Keratinocyte (primary cell): ENCODE measurements around the gene CTRB2. TPM values are rescaled to one million over a fixed set of nuclear protein-coding genes. Genes with fewer than 3 reads are reported as not detected.

Experiments used
- DNase-seq: peaks from one replicate; pipeline ENCODE4 v3.0.0-alpha.2; 2011; ENCODE audit warnings: low read depth, missing footprints, low spot score
- FAIRE-seq: peaks from 2 replicates; lab custom pipeline; 2011; peaks lifted over from hg19 to GRCh38; lab: Jason Lieb, UNC
- H2AFZ ChIP-seq: 2 replicates; pipeline ENCODE4 v1.6.0; 2012; ENCODE audit warnings: low read length, control low read depth, inconsistent platforms; ENCODE audit not compliant: control insufficient read depth
- H3K27ac ChIP-seq: 2 replicates; pipeline ENCODE4 v1.5.1; 2011; ENCODE audit warnings: low read length; ENCODE audit not compliant: control insufficient read depth, insufficient read depth
- H3K27me3 ChIP-seq: 3 replicates; pipeline ENCODE4 v1.6.0; 2011; ENCODE audit warnings: low read length; ENCODE audit not compliant: control insufficient read depth, insufficient read depth; ENCODE audit errors: extremely low read depth
- H3K36me3 ChIP-seq, 2 experiments: 2 replicates in 1 of 2; 3 replicates in 1 of 2; pipeline ENCODE4 v1.5.1; 2011; ENCODE audit warnings: low read length in 2 of 2, mild to moderate bottlenecking in 1 of 2; ENCODE audit not compliant: control insufficient read depth in 2 of 2, insufficient read depth in 2 of 2; ENCODE audit errors: extremely low read depth in 1 of 2
- H3K4me1 ChIP-seq: 3 replicates; pipeline ENCODE4 v1.5.1; 2011; ENCODE audit warnings: low read length; ENCODE audit not compliant: control insufficient read depth, insufficient read depth; ENCODE audit errors: extremely low read depth
- H3K4me2 ChIP-seq: 3 replicates; pipeline ENCODE4 v1.6.0; 2011; ENCODE audit warnings: low read depth, low read length; ENCODE audit not compliant: control insufficient read depth, insufficient read depth; ENCODE audit errors: extremely low read depth
- H3K4me3 ChIP-seq, 3 experiments: fragments of 200-600 bp in 1 of 3; sonication (generic) in 1 of 3; 2 replicates in 2 of 3; 3 replicates in 1 of 3; pipeline ENCODE4 v1.5.1; 2011 to 2016; ENCODE audit warnings: low read length in 3 of 3, mild to moderate bottlenecking in 3 of 3, control low read depth in 2 of 3, inconsistent platforms in 1 of 3, low read depth in 1 of 3, mixed read lengths in 1 of 3, mixed run types in 1 of 3, moderate library complexity in 1 of 3; ENCODE audit not compliant: control insufficient read depth in 2 of 3, insufficient read depth in 2 of 3; ENCODE audit errors: extremely low read depth in 1 of 3
- H3K79me2 ChIP-seq: 2 replicates; pipeline ENCODE4 v1.6.0; 2012; ENCODE audit warnings: low read length; ENCODE audit not compliant: control insufficient read depth, insufficient read depth
- H3K9ac ChIP-seq: 3 replicates; pipeline ENCODE4 v1.6.0; 2011; ENCODE audit warnings: low read length; ENCODE audit not compliant: control insufficient read depth, insufficient read depth; ENCODE audit errors: extremely low read depth
- H3K9me1 ChIP-seq: 3 replicates; pipeline ENCODE4 v1.6.0; 2011; ENCODE audit warnings: low read length; ENCODE audit not compliant: control insufficient read depth, insufficient read depth; ENCODE audit errors: extremely low read depth
- H3K9me3 ChIP-seq: 2 replicates; pipeline ENCODE4 v1.5.1; 2012; ENCODE audit warnings: low read depth, low read length; ENCODE audit not compliant: control insufficient read depth
- H4K20me1 ChIP-seq: 3 replicates; pipeline ENCODE4 v1.6.0; 2011; ENCODE audit warnings: low read length; ENCODE audit not compliant: control insufficient read depth, insufficient read depth; ENCODE audit errors: extremely low read depth
- EZH2 ChIP-seq: IDR thresholded peaks from one replicate; pipeline ENCODE4 v1.6.1; 2012; ENCODE audit warnings: inconsistent platforms, mild to moderate bottlenecking, low read length, moderate library complexity
- dilution Hi-C: fragments of 300-500 bp; cut with MboI; formaldehyde crosslinking; loops from one replicate; pipeline ENCODE4 v1.7.0; 2020; ENCODE audit warnings: low sequenced_read_pairs; ENCODE audit not compliant: extremely low pct_ligation_motif_present
- polyA plus RNA-seq, 5 experiments: library from polyadenylated mRNA; depleted of rRNA in 3 of 5; stranded (reverse) in 3 of 5; stranded (forward) in 1 of 5; unstranded in 1 of 5; fragments of >200 nt; gene quantifications; 1 replicate in 1 of 5; 2 replicates in 3 of 5; 3 replicates in 1 of 5; pipeline versions ENCODE4 v1.2.1 to v1.2.3, GENCODE V29; 2011 to 2012; ENCODE audit warnings: missing spikeins in 2 of 5, low read depth in 1 of 5, low replicate concordance in 1 of 5
- TF ChIP-seq, protein P1 (sequence below), 3 experiments: IDR thresholded peaks in 1 of 3; conservative IDR thresholded peaks in 1 of 3; optimal IDR thresholded peaks in 1 of 3; 2 replicates in 2 of 3; 3 replicates in 1 of 3; pipeline versions ENCODE3 to v1.5.1; 2011; ENCODE audit warnings: low read length in 3 of 3, mild to moderate bottlenecking in 3 of 3, moderate library complexity in 2 of 3, control low read depth in 1 of 3, inconsistent platforms in 1 of 3; ENCODE audit not compliant: insufficient read depth in 2 of 3; ENCODE audit errors: extremely low read depth in 1 of 3

CTRB2 gene
- polyA plus RNA-seq, 1 donor (not counting 4 experiments of a cell fraction or from before 2014, with no cell fraction given): not detected

DNA sequence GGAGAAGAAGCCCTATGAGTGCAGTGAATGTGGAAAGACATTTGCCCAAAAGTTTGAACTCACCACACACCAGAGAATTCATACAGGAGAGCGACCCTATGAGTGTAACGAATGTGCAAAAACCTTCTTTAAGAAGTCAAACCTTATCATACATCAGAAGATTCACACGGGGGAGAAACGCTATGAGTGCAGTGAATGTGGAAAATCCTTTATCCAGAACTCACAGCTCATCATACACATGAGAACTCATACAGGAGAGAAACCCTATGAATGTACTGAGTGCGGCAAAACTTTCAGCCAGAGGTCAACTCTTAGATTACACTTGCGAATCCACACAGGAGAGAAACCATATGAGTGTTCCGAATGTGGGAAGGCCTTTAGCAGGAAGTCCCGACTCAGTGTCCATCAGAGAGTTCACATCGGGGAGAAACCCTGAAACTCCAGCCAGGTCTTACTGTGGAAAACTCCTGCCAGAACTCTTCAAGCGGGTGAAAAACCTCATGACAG, 37.0 kb downstream of the CTRB2 start:
- TF ChIP-seq, protein P1, sequence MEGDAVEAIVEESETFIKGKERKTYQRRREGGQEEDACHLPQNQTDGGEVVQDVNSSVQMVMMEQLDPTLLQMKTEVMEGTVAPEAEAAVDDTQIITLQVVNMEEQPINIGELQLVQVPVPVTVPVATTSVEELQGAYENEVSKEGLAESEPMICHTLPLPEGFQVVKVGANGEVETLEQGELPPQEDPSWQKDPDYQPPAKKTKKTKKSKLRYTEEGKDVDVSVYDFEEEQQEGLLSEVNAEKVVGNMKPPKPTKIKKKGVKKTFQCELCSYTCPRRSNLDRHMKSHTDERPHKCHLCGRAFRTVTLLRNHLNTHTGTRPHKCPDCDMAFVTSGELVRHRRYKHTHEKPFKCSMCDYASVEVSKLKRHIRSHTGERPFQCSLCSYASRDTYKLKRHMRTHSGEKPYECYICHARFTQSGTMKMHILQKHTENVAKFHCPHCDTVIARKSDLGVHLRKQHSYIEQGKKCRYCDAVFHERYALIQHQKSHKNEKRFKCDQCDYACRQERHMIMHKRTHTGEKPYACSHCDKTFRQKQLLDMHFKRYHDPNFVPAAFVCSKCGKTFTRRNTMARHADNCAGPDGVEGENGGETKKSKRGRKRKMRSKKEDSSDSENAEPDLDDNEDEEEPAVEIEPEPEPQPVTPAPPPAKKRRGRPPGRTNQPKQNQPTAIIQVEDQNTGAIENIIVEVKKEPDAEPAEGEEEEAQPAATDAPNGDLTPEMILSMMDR (optimal IDR thresholded peaks at IDR 0.05 in 1 of 3, IDR thresholded peaks at IDR 0.05 in 1 of 3, conservative IDR thresholded peaks at IDR 0.05 in 1 of 3; ENCODE audit: extremely low read depth in 1 of 3, insufficient read depth in 2 of 3, low read length in 3 of 3): no peak
- no peak for TF ChIP-seq EZH2
- H3K4me3 ChIP-seq: no peak overlapping the region
- dilution Hi-C loops: no loop called here
- no peaks in the 10 kb centered on the region for H3K27me3 ChIP-seq
- H3K36me3 ChIP-seq: peaks cover 10 to 23% of the 10 kb centered on the region in 2 experiments
- no peak overlapping the region for H3K4me2 ChIP-seq
- H3K9ac ChIP-seq: no peak overlapping the region
- H3K9me3 ChIP-seq: peaks cover 49% of the 10 kb centered on the region
- H4K20me1 ChIP-seq: no peaks in the 10 kb centered on the region
- FAIRE-seq (no peak), DNase-seq (no peak)
- no peaks in the 10 kb centered on the region for H3K4me1 ChIP-seq
- no peaks in the 10 kb centered on the region for H3K9me1 ChIP-seq
- no peaks in the 10 kb centered on the region for H3K79me2 ChIP-seq
- H3K27ac ChIP-seq: no peak overlapping the region
- H2AFZ ChIP-seq: no peak overlapping the region

- no peaks in the 10 kb centered on the region for H3K27me3 ChIP-seq
- H3K27ac ChIP-seq: no peak overlapping the region
- H3K9me1 ChIP-seq: no peaks in the 10 kb centered on the region
- no peak overlapping the region for H3K9ac ChIP-seq
- DNase-seq (no peak), FAIRE-seq (no peak)
- H3K4me3 ChIP-seq: no peak overlapping the region
- H3K9me3 ChIP-seq: peaks cover 4% of the 10 kb centered on the region
- H4K20me1 ChIP-seq: no peaks in the 10 kb centered on the region
- dilution Hi-C loops: no loop called here
- H3K36me3 ChIP-seq: peaks cover 2 to 4% of the 10 kb centered on the region in 2 experiments
- H3K4me2 ChIP-seq: no peak overlapping the region
- TF ChIP-seq, protein P1 (optimal IDR thresholded peaks at IDR 0.05 in 1 of 3, IDR thresholded peaks at IDR 0.05 in 1 of 3, conservative IDR thresholded peaks at IDR 0.05 in 1 of 3; ENCODE audit: extremely low read depth in 1 of 3, insufficient read depth in 2 of 3, low read length in 3 of 3): no peak
- no peak overlapping the region for H2AFZ ChIP-seq
- H3K79me2 ChIP-seq: peaks cover 8% of the 10 kb centered on the region
- H3K4me1 ChIP-seq: no peaks in the 10 kb centered on the region
These were observed 46.6 kb downstream of the CTRB2 start for GRCh38 chr16:75160386-75160785.

Other genes starting within 250 kb of the CTRB2 start
- gene WDR59, start 222.0 kb downstream of the CTRB2 start, polyA plus RNA-seq: 47.0 to 73.9 TPM (median 59.7 TPM) in 3 replicates
- 12.9 to 20.3 TPM (median 19.1 TPM) in 3 replicates for gene ZNRF1, start 208.1 kb downstream of the CTRB2 start, polyA plus RNA-seq
- 0.34 to 0.62 TPM (median 0.52 TPM) in 3 replicates for gene LDHD, start 90.4 kb downstream of the CTRB2 start, polyA plus RNA-seq
- gene ZFP1, start 58.6 kb downstream of the CTRB2 start, polyA plus RNA-seq: 4.7 to 8.6 TPM (median 6.7 TPM) in 3 replicates
- gene CTRB1, start 11.8 kb upstream of the CTRB2 start, polyA plus RNA-seq: not detected in 3 replicates
- gene BCAR1, start 44.5 kb upstream of the CTRB2 start, polyA plus RNA-seq: 17.8 to 31.2 TPM (median 23.0 TPM) in 3 replicates
- 22.3 to 42.1 TPM (median 32.8 TPM) in 3 replicates for gene CFDP1, start 226.3 kb upstream of the CTRB2 start, polyA plus RNA-seq